HG03060 (cell line): Measurements from ENCODE around the gene WIPI1.

Experiments used
- ATAC-seq: cut with Tn5 transposase; IDR thresholded peaks from one replicate; pipeline ENCODE4 v1.9.1; 2021; ENCODE audit warnings: low read depth, moderate number of reproducible peaks; ENCODE audit not compliant: unreplicated experiment

WIPI1 gene

GRCh38 chr17:68441070-68441770 lies 16.1 kb downstream of the WIPI1 start:
- no peak for ATAC-seq

DNA sequence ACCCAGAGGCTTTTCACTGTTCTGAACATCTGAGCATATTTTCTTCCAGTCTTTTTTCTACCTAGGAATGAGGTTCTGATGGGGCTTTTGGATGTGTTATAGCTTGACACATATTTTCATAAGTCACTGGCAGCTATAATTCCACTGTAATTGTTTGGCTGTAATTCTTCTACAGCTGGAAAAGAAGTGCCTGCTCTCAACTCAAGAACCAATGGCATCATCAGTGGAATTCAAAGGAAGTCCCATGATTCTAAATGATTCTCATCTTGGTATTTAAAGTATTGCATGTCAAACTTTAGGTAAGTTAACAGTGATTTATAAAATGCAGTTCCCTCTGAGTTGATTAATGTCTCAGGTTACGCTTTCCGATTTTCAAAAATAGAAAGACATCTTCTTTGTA lies 16.8 kb downstream of the WIPI1 start:
- no peak for ATAC-seq

GRCh38 chr17:68439656-68440290 lies 17.5 kb downstream of the WIPI1 start:
- no peak for ATAC-seq

GRCh38 chr17:68437979-68438822 lies 19.1 kb downstream of the WIPI1 start:
- ATAC-seq: no peak

DNA sequence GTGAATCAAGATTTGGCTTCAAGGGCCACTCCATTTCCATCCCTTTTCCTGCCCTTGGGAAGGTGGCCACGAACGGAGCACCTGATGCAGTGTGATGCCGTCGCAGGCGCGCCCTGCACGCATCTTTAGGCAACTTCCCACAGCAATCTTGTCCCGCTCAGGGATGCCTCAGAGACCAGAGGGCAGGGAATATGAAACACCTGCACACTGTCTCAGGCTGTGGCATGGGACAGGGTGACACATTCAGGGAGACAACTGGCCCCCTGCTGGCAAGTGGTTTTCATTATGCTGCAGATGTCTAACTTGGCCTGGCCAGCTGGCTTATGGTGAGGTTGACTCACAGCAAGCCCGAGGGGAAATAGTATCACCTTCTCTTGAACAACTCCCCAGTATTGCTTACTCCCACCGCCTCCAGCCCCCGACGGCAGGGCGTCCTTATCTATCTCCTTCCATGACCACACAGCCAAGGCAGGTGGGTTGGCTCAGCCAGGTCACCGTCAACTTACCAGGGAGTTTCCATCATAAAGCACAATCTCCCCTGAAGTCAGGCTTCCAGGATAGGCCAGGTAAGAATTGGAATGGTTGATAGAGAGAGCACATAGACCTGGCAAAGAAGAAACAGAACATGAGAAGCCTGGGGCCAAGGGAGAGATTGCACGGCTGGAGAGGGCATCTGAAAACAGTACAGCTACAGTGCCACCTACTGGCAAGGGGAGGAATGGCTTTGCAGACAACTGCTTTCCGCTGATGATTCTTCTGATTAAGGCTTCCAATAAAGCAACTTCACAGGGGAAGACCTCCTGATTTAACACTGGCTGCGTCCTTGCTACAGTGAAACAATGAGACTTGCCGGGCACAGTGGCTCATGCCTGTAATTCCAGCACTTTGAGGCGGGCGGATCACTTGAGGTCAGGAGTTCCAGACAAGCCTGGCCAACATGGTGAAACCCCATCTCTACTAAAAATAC lies 21.1 kb downstream of the WIPI1 start:
- no peak for ATAC-seq

GRCh38 chr17:68435361-68435760 lies 21.9 kb downstream of the WIPI1 start:
- ATAC-seq: no peak

DNA sequence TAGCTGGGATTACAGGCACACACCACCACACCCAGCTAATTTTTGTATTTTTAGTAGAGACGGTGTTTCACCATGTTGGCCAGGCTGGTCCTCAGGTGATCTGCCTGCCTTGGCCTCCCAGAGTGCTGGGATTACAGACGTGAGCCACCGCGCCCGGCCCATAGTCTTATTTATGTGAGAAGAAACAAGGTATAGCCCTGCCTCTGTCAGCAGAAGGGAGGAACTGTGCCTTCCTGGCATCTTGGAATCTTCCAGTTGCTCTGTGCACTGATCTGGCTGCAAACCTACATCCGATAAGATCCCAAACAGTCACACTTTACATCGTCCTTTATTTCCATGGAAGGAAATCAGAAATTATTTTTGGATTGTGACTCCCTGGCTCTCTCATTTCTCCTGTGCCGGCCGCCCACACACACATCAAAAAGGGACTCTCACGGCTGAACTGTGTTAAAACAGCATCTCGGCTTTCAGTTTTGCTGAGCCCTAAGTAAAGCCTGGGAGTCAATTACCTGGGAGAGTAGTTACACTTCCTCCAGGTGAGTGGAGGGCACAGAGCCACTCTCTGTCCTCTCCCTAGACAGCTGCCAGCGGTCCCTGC lies 23.3 kb downstream of the WIPI1 start:
- ATAC-seq: no peak

GRCh38 chr17:68433211-68433610 lies 24.1 kb downstream of the WIPI1 start:
- no peak for ATAC-seq

DNA sequence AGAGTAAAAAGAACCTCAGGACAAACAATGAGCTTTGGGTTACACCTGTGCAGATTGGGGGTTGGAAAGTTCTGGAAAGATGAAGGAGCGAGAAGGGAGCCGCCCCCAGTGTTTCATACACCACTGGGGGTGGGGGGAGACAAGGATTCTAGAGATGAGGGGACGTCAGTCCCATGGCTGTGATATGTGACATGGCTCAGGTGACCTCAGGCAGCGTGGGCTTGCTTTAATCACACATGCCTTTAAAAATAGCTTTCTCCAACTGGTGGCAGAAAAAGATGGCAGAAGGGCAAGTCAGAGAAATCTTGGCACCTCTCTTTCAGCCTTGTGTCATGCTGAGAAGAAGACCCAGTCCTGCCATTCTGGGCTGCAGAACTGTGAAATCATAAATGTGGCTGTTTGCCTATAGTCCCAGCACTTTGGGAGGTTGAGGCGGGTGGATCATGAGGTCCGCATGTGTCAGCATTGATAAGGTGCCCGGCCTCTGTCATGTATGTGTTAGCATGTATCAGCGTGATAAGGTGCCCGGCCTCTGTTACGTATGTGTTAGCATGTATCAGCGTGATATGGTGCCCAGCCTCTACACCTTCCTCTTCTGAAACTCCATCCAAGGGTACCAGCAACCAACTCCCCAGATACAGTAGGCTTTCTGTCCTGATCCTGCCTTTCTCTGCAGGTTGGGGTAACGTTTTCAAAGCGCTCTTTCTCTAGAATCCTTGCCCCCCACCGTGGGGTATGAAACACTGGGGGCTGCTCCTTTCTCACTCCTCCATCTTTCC lies 25.0 kb downstream of the WIPI1 start:
- no peak for ATAC-seq

DNA sequence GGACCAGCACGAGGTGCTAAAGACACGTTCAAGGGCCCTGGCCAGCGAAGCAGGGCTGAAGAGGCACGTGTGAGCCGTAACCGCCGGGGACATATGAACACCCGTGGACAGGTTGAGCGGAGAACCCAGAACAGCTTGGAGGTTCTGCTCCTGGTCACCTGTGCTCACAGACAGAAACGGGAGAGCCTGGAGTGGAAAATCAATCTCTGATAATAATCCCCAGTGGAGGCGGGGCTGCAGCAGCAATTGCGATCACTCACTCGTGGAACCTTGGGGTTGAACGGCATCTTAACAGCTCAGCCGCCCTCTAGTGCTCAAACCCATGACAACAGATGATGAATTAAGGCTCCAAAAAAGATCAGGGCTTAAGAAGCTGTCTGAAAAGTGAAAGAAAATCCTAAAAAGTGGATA lies 25.6 kb downstream of the WIPI1 start:
- ATAC-seq: no peak

- no peak for ATAC-seq
Measured at GRCh38 chr17:68431045-68431608, 26.2 kb downstream of the WIPI1 start.

DNA sequence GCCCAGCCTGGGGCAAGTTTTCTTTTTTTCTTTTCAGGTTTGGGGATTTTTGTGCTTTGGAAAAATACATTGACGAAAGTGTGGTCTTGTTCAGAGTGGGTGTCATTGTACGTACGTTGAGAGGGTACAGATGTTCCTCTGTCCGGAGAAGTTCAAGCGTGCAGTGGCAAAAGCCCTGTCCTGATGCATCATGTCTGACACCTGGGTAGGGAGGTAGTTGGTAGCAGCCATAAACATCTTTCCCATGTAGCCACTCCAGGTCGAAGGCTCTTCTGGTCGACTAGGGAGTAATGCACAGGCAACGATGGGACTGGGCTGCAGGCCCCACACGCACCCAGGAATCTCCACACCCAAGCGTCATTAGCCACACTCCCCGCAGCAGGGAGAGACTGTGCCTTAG lies 27.4 kb downstream of the WIPI1 start:
- no peak for ATAC-seq

- ATAC-seq: no peak
Measured at GRCh38 chr17:68428498-68429172, 28.7 kb downstream of the WIPI1 start.

GRCh38 chr17:68427575-68427974 lies 29.7 kb downstream of the WIPI1 start:
- ATAC-seq: no peak

GRCh38 chr17:68425979-68426378 lies 31.3 kb downstream of the WIPI1 start:
- no peak for ATAC-seq

- no peak for ATAC-seq
Measured at GRCh38 chr17:68424861-68425260, 32.4 kb downstream of the WIPI1 start.

DNA sequence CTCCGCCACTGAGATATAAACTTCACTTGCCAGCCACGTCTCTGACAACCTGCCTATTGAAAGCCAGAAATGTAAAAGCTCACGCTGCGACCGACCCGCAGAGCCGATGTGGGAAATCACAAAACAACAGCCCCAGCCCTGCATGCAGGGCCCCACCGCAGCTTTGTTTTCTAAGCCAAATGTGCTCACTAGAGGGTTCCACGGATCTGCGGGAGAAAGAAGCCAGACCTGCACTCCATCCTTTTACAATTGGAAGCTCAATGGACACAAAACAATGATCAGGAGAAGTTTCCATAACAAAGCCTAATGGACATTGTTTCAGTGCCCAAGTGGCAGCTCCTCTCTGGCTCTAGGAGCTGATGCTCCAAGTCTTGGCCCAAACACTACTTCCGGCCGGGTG lies 33.1 kb downstream of the WIPI1 start:
- no peak for ATAC-seq

DNA sequence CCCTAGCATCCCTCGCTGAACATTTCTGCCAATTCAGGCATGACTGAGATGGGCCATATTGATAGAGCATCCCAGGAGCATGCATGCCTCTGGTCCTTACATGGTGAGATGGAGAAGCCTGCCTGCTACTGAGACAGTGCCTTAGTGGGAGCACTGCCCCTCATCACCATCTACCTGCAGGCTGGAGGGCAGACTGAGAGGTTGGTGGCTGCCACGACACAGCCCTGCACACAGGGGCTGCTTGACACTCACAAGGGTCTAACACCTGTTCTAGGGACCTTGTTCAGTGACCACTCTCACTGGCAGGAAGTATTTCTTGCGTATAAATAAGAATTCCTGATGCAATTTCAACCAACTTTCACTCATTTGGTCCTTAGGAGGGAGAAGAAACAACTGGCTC lies 34.0 kb downstream of the WIPI1 start:
- ATAC-seq: no peak
